ENCODE data around the gene LRFN3.

LRFN3 gene

DNA sequence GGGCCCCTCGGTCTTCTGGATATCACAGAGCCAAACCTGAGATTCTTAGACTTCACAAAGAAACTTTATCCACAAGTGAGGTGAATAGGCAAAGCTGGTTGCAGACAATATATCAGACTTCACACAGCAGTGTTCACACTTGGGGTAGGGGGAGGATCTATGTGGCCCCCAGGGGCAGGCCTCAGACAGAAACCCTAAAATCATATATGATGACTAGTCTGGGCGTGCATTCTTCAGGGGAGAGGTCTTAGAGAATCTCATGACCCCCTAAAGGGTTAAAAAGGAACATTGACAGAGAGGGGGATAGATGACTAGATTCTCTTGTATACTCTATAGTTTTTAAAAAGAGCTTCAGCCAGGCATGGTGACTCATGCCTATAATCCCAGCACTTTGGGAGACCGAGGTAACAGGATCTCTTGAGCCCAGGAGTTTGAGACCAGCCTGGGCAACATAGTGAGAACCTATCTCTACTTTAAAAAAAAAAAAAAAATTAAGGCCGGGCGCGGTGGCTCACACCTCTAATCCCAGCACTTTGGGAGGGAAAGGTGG is 30.9 kb upstream of the LRFN3 start:
- TF ChIP-seq OSR1 (CRISPR knock-in tag; IDR thresholded peaks at IDR 0.05): no peak
- no peak for TF ChIP-seq CSRNP3 (CRISPR knock-in tag; IDR thresholded peaks at IDR 0.05)
- TF ChIP-seq POU6F1 (CRISPR knock-in tag; IDR thresholded peaks at IDR 0.05; ENCODE audit: borderline replicate concordance, low read depth): no peak
- no peak for TF ChIP-seq ZFP30 (CRISPR knock-in tag; IDR thresholded peaks at IDR 0.05)
- TF ChIP-seq, protein P1, sequence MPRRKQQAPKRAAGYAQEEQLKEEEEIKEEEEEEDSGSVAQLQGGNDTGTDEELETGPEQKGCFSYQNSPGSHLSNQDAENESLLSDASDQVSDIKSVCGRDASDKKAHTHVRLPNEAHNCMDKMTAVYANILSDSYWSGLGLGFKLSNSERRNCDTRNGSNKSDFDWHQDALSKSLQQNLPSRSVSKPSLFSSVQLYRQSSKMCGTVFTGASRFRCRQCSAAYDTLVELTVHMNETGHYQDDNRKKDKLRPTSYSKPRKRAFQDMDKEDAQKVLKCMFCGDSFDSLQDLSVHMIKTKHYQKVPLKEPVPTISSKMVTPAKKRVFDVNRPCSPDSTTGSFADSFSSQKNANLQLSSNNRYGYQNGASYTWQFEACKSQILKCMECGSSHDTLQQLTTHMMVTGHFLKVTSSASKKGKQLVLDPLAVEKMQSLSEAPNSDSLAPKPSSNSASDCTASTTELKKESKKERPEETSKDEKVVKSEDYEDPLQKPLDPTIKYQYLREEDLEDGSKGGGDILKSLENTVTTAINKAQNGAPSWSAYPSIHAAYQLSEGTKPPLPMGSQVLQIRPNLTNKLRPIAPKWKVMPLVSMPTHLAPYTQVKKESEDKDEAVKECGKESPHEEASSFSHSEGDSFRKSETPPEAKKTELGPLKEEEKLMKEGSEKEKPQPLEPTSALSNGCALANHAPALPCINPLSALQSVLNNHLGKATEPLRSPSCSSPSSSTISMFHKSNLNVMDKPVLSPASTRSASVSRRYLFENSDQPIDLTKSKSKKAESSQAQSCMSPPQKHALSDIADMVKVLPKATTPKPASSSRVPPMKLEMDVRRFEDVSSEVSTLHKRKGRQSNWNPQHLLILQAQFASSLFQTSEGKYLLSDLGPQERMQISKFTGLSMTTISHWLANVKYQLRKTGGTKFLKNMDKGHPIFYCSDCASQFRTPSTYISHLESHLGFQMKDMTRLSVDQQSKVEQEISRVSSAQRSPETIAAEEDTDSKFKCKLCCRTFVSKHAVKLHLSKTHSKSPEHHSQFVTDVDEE (CRISPR knock-in tag; IDR thresholded peaks at IDR 0.05): no peak
- TF ChIP-seq ISL1 (CRISPR knock-in tag; IDR thresholded peaks at IDR 0.05): no peak
- TF ChIP-seq ESRRG (CRISPR knock-in tag; IDR thresholded peaks at IDR 0.05): no peak
- no peak for TF ChIP-seq ZNF70 (CRISPR knock-in tag; IDR thresholded peaks at IDR 0.05)
- TF ChIP-seq CSDC2 (CRISPR knock-in tag; IDR thresholded peaks at IDR 0.05): no peak
- no peak for TF ChIP-seq TOX (CRISPR knock-in tag; IDR thresholded peaks at IDR 0.05; ENCODE audit: borderline replicate concordance)
- no peak for TF ChIP-seq RARB (CRISPR knock-in tag; IDR thresholded peaks at IDR 0.05)
- no peak for TF ChIP-seq GLIS3 (CRISPR knock-in tag; IDR thresholded peaks at IDR 0.05)
- TF ChIP-seq, protein P2, sequence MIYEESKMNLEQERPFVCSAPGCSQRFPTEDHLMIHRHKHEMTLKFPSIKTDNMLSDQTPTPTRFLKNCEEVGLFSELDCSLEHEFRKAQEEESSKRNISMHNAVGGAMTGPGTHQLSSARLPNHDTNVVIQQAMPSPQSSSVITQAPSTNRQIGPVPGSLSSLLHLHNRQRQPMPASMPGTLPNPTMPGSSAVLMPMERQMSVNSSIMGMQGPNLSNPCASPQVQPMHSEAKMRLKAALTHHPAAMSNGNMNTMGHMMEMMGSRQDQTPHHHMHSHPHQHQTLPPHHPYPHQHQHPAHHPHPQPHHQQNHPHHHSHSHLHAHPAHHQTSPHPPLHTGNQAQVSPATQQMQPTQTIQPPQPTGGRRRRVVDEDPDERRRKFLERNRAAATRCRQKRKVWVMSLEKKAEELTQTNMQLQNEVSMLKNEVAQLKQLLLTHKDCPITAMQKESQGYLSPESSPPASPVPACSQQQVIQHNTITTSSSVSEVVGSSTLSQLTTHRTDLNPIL (CRISPR knock-in tag; IDR thresholded peaks at IDR 0.05; ENCODE audit: low read depth): no peak
- no peak for TF ChIP-seq BACH2 (CRISPR knock-in tag; IDR thresholded peaks at IDR 0.05; ENCODE audit: borderline replicate concordance)
- TF ChIP-seq ZNF8 (CRISPR knock-in tag; IDR thresholded peaks at IDR 0.05): no peak
- no peak for TF ChIP-seq ZNF565 (CRISPR knock-in tag; conservative IDR thresholded peaks at IDR 0.05; ENCODE audit: low read depth)
- no peak for ATAC-seq

DNA sequence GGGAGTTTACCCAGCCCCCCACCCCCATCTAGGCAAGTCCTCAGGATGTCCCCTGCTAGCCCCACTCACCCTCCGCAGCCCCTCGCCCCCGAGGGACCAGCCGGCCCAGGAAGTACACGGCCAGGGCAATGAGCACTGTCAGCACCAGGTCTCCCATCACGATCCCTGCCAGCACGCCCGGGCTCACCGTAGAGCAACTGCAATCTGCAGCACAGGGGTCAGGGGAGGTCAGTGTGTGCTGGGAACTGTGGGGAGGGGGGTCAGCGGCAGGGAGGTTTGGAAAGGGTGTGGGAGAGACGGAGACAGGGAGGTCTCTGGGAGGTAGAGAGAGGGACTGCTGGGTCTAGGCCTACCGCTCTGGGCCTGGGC is 28.8 kb upstream of the LRFN3 start:
- ATAC-seq: no peak
- TF ChIP-seq GLIS3 (CRISPR knock-in tag; IDR thresholded peaks at IDR 0.05) (no peak), ZNF565 (CRISPR knock-in tag; conservative IDR thresholded peaks at IDR 0.05; ENCODE audit: low read depth) (no peak), RARB (CRISPR knock-in tag; IDR thresholded peaks at IDR 0.05) (no peak), OSR1 (CRISPR knock-in tag; IDR thresholded peaks at IDR 0.05) (no peak), TOX (CRISPR knock-in tag; IDR thresholded peaks at IDR 0.05; ENCODE audit: borderline replicate concordance) (no peak), ZFP3 (CRISPR knock-in tag; IDR thresholded peaks at IDR 0.05) (no peak), BACH2 (CRISPR knock-in tag; IDR thresholded peaks at IDR 0.05; ENCODE audit: borderline replicate concordance) (no peak), ESRRG (CRISPR knock-in tag; IDR thresholded peaks at IDR 0.05) (no peak), POU6F1 (CRISPR knock-in tag; IDR thresholded peaks at IDR 0.05; ENCODE audit: borderline replicate concordance, low read depth) (no peak)
- TF ChIP-seq, protein P3, sequence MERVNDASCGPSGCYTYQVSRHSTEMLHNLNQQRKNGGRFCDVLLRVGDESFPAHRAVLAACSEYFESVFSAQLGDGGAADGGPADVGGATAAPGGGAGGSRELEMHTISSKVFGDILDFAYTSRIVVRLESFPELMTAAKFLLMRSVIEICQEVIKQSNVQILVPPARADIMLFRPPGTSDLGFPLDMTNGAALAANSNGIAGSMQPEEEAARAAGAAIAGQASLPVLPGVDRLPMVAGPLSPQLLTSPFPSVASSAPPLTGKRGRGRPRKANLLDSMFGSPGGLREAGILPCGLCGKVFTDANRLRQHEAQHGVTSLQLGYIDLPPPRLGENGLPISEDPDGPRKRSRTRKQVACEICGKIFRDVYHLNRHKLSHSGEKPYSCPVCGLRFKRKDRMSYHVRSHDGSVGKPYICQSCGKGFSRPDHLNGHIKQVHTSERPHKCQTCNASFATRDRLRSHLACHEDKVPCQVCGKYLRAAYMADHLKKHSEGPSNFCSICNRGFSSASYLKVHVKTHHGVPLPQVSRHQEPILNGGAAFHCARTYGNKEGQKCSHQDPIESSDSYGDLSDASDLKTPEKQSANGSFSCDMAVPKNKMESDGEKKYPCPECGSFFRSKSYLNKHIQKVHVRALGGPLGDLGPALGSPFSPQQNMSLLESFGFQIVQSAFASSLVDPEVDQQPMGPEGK (CRISPR knock-in tag; IDR thresholded peaks at IDR 0.05; ENCODE audit: borderline replicate concordance): no peak

GRCh38 chr19:35908010-35908441 is 28.1 kb upstream of the LRFN3 start, which contains the start of gene TYROBP:
TYROBP (minus strand) TSS chr19:35908295; CDS start chr19:35908228, 67 bp downstream.
- no peak for ATAC-seq
- TF ChIP-seq ZFP3 (CRISPR knock-in tag; IDR thresholded peaks at IDR 0.05) (no peak), ARNTL (CRISPR knock-in tag; IDR thresholded peaks at IDR 0.05; ENCODE audit: borderline replicate concordance, low read depth) (no peak), ZFP30 (CRISPR knock-in tag; IDR thresholded peaks at IDR 0.05) (no peak), TCF4 (CRISPR knock-in tag; IDR thresholded peaks at IDR 0.05; ENCODE audit: borderline replicate concordance) (no peak), CSDC2 (CRISPR knock-in tag; IDR thresholded peaks at IDR 0.05) (no peak), TOX (CRISPR knock-in tag; IDR thresholded peaks at IDR 0.05; ENCODE audit: borderline replicate concordance) (no peak), ESRRG (CRISPR knock-in tag; IDR thresholded peaks at IDR 0.05) (no peak), ZNF8 (CRISPR knock-in tag; IDR thresholded peaks at IDR 0.05) (no peak), GLIS3 (CRISPR knock-in tag; IDR thresholded peaks at IDR 0.05) (no peak), ZNF70 (CRISPR knock-in tag; IDR thresholded peaks at IDR 0.05) (no peak), OSR1 (CRISPR knock-in tag; IDR thresholded peaks at IDR 0.05) (no peak)
- TF ChIP-seq, protein P3 (CRISPR knock-in tag; IDR thresholded peaks at IDR 0.05; ENCODE audit: borderline replicate concordance): no peak
- TF ChIP-seq, protein P2 (CRISPR knock-in tag; IDR thresholded peaks at IDR 0.05; ENCODE audit: low read depth): no peak

Measured in SK-N-SH treated with all-trans-retinoic acid at 6 μM for 48 hours (cell line).